ENCODE measurements around the gene CLDN15. TPM values are rescaled to one million over a fixed set of nuclear protein-coding genes. Genes with fewer than 3 reads are reported as not detected.
A peak's percentile ranks its signal among the peaks of the same experiment; 100 is the strongest.

CLDN15 gene
- total and polyA plus RNA-seq, 2 donors (not counting 1 experiment from before 2014, with no cell fraction given), result 31.1 to 42.1 TPM

GRCh38 chr7:101218236-101219125 is 19.1 kb downstream of the CLDN15 start:
- TF ChIP-seq CTCF (IDR thresholded peaks at IDR 0.05), result no peak
- no peak for TF ChIP-seq EZH2 (IDR thresholded peaks at IDR 0.05; ENCODE audit: borderline replicate concordance, insufficient read depth, low read depth, low read length, poor library complexity, severe bottlenecking)
- ChIA-PET CTCF (interaction anchor here (0.6 to 4.2 kb wide), 10 partner anchors 25 to 1012 kb away, joined by 3 to 38 read pairs (median 5); partner anchors contain the start of gene FIS1), POLR2A (interaction anchor here (0.7 to 2.0 kb wide), 5 partner anchors 20 to 516 kb away, joined by 3 to 15 read pairs (median 3); partner anchors contain the start of genes CLDN15, FIS1 and VGF)
- peak overlapping the region; percentile 97 for H3K4me3 Mint-ChIP-seq
- no peak for DNase-seq
- Histone ChIP-seq H4K20me1 (ENCODE audit: control insufficient read depth, insufficient read depth, low read length, poor library complexity, severe bottlenecking) (peaks cover 31% of the 10 kb centered on the region), H3K9ac (ENCODE audit: low read length) (peak overlapping the region; percentile 91), H3K36me3 (replicated peaks in 1 of 2; ENCODE audit: control extremely low read depth in 1 of 2, control insufficient read depth in 1 of 2, extremely low read depth in 1 of 2, insufficient read depth in 2 of 2, low read length in 1 of 2) (peaks cover 0 to 18% of the 10 kb centered on the region in 2 experiments), H2AFZ (ENCODE audit: insufficient read depth, low read depth, low read length, poor library complexity, severe bottlenecking) (peak overlapping the region; percentile 95), H3K9me3 (ENCODE audit: control extremely low read depth in 1 of 3, control insufficient read depth in 2 of 3, insufficient read depth in 1 of 3, low read length in 2 of 3) (no peaks in the 10 kb centered on the region), H3K79me2 (ENCODE audit: control insufficient read depth, insufficient read depth, low read length) (peaks cover 46% of the 10 kb centered on the region), H3K4me2 (replicated peaks; ENCODE audit: low read depth, low read length, poor library complexity, severe bottlenecking) (peak overlapping the region; percentile 97), H3K4me1 (ENCODE audit: control insufficient read depth in 2 of 2, insufficient read depth in 2 of 2, low read length in 2 of 2) (peaks cover 18 to 21% of the 10 kb centered on the region in 2 donors), H3K4me3 (ENCODE audit: control extremely low read depth in 1 of 5, extremely low read depth in 1 of 5, insufficient read depth in 1 of 5, low read depth in 2 of 5, low read length in 4 of 5) (peak overlapping the region; percentile 85 to 99 (median 94)), H3K27me3 (replicated peaks in 1 of 4; ENCODE audit: control extremely low read depth in 1 of 4, control insufficient read depth in 3 of 4, insufficient read depth in 4 of 4, low read length in 3 of 4) (no peaks in the 10 kb centered on the region), H3K27ac (ENCODE audit: low read length in 2 of 2) (peak overlapping the region; percentile 25 to 75)
- intact Hi-C loops (cut with micrococcal nuclease), result loop anchor here (1.0 kb wide), 4 partner anchors 26 to 64 kb away; partner anchors contain the start of gene AP1S1
- H3K4me1 Mint-ChIP-seq, result peaks cover 25% of the 10 kb centered on the region
- WGBS (ENCODE audit: insufficient coverage), result 9% methylated on average over 24 of the region's 26 CpGs
- no peaks in the 10 kb centered on the region for H3K9me3 Mint-ChIP-seq (ENCODE audit: insufficient read depth)
- peak overlapping the region; percentile 95 for H3K27ac Mint-ChIP-seq
- no peaks in the 10 kb centered on the region for H3K27me3 Mint-ChIP-seq
- no peak for ATAC-seq (ENCODE audit: low read depth)

Data from B cell (primary cell).